HG02763 (cell line): ENCODE data around the gene RBFOX2.

Source experiments
- ATAC-seq: cut with Tn5 transposase; IDR thresholded peaks from one replicate; pipeline ENCODE4 v1.9.1; 2021; ENCODE audit warnings: mild to moderate bottlenecking, moderate library complexity; ENCODE audit not compliant: unreplicated experiment

The RBFOX2 gene

DNA sequence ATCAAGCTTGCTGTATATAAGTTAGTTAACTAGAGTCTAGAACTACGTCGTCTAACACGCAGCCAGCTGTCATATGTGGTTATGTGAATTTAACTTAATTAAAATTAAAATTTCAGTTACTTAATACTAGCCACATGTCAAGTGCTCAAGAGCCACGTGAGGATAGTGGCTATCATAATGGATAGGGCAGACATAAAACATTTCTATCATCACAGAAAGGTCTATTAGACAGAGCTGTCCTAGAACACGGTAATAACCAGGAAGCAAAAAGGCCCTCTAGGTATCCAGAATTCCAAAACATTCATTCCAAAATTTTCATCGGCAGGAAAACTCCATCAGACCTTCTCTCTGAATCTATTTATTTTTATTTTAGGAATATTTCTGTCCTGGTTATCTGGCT is 123.9 kb downstream of the RBFOX2 start:
- ATAC-seq, result no peak

DNA sequence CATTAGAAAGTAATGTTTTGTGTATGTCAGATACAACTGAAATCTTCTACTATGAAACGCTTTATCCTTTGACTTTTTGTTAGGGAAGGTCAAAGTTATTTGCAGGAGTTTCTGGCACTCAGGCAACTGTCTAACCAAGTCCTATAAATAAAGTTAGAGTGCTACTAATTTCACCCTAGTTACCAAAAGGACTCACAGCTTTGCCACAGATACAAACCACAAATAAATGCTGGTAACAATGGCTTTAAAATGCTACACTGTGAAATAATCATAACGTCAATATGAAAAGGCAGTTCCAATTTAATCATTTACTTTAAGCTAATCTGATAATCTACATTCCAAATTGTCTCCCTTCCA is 124.3 kb downstream of the RBFOX2 start:
- no peak for ATAC-seq

DNA sequence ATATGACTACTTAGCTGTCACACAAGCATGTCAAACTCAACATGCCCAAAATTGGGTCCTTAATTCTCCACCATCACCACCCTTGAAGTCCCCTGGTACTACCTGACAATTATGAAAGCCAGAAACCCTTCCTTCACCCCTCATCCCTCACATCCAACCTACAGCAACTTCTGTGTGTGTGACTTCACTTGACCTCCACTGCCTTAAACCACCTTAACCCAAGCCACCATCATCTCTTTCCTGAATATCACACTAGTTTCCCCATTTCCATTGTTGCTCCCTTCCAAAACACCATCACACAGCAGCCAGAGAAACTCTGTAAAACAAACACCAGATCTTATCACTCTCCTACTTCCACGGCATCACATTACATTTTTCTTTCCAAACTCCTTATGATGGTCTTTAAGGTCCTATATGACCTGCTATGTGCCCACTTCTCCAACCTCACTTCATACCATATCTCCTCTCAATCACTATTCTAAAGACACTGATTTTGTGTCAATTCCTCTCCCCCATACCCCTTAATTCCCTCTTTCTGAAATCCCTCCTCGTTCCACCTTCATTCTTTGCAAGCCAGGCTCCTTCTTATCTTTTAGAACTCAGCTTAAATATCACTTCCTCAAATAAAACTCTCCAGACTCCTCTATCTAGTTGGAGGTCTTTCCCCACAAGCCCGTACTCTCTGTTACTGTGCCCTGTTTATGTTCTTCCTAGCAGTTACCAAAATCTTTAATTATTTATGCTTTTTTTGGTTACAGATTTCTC is 124.9 kb downstream of the RBFOX2 start:
- ATAC-seq, result no peak

DNA sequence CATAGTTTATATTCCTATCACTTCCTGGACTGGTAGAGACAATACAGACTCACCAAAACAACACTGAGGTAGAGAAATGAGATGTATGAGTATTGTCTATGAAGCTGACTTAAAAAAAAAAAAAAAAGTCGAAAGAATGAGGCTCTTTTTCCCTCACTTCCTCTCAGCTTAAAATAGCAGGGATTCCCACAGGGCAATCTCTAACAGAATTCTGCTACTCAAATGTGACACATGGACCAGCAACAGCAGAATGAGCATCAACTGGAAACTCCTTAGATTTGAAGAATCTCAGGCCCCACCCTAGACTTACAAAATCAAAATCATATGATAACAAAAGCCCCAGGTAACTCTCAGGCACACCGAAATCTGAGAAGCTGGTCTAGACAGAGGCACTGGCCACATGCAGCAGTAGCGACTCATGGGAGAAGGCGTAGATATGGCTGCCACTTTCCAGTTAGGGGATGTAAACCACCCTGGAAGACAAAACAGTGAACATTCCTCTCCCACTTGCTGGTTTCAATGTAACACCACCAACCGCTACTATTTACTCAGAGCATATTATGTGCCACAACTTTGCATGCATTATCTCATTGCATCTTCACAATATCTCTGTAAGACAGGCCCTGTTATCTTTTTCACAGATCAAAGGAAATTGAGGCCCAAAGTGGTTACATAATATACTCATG is 128.0 kb downstream of the RBFOX2 start:
- no peak for ATAC-seq

DNA sequence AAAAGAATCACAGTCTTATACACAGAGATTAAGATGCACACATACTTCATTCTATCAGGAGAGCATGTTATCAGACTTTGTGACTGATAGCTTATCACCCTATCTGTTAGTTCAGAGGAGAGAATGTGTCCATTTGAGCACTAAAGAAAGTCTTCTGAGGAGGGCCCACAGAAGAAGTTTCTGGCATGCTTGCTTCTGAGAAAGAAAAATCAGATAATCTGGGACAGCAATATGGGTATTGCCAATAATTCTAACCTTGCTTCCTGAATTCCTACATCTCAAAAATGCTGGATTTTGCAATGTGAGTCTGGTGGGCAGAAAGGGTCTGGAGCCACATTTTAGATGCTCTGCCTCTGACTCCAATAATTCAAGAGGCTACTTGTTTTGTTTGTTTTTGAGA is 128.9 kb downstream of the RBFOX2 start:
- ATAC-seq, result no peak

DNA sequence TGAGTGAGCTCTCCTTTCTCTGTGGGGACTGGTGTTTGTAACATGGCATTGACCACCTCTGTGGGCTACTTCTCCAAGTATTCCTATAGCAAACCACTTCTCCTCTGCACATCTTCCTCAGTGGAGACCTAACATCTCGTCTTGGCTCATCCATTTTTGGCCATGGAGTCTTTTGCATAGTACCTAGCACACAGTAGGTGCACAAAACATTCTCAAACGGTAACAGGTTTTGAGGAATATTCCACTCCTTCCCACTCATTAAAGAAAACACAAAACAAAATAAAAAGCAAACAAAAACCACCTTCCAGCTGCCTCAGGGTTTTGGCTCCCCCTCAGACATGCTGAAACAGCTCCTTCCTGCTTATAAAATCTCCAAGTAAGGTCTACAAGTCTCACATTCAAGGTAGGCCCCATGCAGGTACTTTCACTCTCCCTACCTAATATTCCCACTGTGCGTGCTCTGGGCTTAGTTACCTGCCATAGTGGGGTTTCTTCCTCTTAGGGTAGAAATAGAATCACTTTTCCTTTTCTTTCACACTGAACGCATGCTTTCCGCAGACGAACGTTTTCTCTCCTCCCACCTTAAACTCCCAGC is 132.4 kb downstream of the RBFOX2 start:
- no peak for ATAC-seq

DNA sequence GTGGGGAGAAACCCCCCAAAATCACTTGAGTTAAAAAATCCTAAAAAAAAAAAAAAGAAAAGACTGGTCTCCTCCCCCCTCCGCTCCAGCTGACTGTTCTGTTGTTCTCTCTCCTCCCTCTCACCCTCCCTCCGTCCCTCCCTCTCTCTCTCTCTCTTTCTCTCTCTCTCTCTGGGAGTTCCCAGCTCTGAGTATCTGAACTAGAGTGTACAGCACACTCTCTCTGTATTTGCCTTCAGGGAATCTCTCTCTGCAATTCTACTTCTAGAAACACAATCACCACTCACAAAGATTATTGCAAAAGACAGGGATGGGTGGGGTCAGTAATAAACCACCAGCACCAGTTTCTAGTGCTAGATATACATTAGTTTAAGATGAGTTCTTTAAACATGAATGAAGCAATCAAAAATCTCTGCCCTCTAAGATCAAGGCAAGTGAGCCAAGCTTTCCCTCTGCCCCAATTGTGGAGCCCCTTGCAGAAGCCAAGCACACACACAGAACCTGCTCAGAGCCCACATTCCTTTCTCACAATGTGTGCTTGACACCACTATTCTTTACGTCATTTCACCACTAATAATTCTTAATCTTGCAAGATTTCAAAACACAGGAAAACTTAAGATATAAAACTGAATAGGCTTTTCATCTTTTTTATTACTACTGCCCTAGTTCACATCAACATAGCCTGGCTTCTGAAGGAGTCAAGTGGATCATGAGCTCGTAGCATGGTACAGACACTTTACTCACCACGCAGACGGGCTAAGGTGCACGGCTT is 133.5 kb downstream of the RBFOX2 start:
- ATAC-seq, result no peak

DNA sequence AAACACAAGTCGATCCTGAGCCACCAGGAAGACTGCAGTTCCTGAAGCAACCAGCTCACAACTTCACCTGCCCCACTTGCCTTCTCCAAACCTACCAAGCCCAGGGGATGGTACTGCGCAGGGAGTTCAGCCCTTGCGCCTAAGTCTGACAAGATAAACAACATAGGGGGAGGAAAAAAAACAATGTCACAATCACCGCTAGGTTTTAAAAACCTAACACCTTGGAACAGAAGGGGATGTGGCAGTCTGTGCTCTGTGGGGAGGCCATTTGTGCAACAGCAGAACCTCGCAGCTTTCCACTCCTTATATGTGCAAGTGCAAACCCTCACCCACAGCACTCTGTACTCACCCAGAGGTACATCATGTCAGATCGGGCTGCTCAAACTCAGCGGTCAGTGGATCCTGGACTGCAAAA is 134.2 kb downstream of the RBFOX2 start:
- no peak for ATAC-seq

DNA sequence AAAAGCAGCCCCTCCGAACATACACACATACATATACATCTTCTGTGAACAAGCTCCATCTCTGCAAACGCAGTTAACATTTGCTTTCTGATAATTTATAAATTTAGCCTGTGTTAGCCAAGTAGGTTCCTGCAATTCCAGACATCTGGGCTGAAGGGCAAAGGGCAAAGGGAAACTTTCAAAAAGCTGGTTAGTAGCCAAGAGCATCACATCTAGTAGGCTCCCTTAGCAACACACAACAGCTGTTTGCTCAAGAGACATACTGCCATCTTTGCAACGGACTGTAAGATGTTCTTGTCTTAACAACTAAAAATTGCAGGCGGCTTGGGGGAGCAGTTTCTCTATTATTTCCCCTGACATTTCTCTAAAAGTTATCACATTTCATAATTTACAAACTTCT is 134.9 kb downstream of the RBFOX2 start:
- no peak for ATAC-seq

DNA sequence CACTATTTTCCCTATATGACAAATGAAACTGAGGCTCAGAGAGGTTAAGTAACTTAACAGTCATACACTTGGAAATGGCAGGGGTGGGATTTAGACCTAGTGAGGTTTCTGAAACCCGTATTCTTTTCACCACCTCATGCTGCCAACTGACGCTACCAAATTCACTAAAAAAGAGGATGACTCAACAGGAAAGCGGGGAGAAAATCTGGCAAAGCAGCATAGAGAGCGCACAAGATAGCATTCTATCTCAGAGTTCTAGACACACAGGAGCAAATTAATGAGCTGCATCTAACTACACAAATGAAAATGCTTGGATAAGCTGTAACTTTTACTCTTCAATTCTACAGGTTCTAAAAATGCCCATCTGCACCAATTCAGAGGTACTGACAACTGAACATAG is 136.4 kb downstream of the RBFOX2 start:
- ATAC-seq, result no peak

DNA sequence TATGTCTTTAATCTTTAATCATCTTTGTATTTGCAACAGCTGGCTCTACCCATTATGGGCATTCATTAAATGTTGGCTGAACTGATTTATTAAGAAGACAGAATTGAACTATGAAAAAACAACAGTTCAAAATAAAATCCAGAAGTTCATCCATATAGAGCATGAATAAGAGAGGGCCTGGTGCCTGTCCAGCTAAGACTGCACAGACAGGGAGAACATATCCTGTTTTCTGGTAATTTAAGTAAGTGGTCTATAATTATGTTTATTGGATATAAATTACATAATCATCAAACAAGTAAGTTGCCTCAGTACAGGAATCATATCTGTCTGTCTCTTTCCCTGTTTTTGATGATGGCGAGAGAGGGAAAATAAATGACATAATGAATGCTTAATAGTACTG is 137.2 kb downstream of the RBFOX2 start:
- no peak for ATAC-seq

DNA sequence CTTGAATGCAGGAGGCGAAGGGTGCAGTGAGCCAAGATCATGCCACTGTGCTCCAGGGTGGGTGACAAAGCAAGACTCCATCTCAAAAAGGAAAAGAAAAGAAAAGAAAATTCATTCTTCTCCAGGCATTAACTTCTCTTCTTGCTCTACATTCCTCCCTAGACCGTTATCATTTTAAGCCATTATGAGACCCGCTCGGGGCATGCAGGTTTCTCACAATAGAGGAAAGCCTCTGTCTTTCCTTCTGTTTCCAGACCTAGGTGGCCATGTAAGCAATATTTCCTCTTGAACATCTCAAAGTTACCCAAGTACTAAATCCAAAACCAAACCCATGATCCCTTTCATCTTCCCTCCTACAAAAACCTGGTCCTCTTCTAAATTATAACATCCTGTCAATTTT is 139.6 kb downstream of the RBFOX2 start:
- ATAC-seq, result no peak

DNA sequence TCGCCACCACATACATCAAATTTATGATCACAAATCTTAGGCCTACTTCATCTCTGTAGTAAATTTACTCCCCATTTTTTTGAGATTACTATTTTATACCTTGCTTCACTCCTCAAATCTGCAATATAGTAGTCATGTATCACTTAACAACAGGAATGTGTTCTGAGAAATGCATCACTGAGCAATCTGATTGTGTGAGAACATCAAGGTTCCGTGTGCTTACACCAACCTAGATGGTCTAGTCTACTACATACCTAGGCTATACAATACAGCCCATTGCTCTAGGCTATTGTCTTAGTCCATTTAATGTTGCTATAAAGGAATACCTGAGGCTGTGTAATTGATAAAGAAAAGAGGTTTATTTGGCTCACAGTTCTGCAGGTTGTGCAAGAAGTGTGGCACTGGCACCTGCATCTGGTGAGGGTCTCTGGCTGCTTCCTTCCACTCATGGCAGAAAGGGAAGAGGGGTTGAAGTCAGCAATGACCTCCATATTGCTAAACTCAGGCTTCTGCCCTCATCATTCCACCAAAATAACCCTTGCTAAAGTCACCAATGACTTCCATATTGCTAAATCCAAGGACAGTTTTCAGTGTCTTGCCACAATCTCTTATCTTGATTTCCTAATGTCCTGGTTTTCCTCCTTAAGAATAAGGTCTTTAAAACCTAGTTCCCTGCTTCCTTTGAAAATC is 140.3 kb downstream of the RBFOX2 start:
- ATAC-seq, result no peak

DNA sequence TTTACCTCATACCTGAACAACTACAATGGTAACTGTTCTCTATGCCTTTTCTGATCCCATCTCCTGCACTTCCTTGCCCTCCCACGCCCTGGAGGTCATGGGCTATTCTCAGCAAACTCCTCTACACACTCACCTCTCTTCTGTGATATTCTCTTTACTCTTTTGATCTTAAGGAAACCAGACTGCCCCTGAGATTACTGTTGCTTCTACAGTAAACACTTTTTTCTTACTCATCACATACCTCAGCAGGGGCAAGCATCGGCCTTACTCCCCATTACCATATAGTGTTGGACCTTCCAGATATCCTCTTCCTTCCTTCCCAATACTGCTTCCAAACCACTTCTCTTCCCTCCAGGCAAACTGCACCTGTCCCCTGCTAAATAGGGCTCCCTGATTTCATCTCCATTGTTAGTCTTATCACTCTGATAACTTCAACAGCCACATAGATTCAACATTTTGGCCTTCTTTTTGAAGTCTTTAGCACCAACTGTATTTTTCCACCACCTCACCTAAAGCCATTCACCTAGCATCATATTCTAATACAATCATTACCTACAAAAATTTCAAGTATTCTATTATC is 141.2 kb downstream of the RBFOX2 start:
- no peak for ATAC-seq

DNA sequence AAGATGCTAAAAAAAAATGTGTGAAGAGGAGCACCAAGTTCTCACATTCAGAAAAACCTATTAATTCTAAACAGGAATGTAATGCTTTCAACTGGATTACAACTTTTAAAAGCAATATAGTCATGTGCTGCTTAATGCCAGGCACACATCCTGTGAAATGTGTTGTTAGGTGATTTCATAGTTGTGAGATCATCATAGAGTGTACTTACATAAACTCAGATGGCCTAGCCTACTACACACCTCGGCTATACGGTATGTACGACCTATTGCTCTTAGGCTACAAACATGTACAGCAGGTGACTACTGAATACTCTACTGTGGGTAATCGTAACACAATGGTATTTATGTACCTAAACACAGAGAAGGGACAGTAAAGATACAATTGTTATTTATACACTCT is 142.3 kb downstream of the RBFOX2 start:
- no peak for ATAC-seq

DNA sequence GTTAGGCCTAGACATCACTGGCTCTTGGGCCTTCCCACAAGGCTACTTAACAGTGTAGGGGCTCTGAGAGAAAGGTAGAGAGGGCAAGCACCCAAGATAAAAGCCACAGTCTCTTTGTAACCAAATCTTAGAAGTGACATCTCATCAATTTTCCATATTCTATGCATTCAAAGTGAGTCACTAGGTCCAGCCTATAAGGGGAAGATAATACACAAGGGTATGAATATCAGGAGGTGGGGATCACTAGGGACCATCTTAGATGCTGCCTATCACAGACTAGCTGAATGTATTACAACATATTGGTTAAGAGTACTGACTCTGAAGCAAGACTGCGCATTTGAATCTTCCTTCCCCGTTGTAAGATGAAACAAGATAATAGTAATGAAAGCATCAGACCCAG is 144.1 kb downstream of the RBFOX2 start:
- no peak for ATAC-seq

DNA sequence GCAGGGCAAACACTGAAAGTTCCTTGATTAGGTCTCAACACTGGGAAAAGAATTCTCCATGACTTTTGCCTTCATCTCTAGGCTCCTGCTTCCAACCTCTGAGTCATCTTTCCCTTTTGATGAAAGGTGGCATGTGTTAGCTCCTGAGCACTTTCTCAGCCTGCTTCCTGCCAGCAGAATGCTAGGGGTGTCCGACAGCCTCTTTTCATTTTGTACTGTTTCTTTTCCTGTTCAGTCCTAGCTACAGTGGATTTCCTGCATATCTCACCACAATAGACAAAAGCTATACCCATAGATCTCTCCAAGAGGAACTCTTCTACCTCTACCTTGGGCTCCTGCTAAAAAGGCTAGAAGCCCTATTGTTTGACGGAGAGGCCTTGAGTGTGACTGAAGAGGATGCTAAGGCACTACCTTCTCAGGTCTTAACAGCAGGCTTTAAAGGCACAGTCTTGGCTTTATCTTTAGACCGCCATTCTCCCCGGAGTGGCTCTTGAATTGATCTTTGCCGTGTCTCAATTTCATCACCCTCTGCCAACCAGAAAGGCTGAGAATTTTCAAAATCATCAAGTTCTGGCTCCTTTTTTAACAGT is 145.5 kb downstream of the RBFOX2 start:
- ATAC-seq, result no peak

DNA sequence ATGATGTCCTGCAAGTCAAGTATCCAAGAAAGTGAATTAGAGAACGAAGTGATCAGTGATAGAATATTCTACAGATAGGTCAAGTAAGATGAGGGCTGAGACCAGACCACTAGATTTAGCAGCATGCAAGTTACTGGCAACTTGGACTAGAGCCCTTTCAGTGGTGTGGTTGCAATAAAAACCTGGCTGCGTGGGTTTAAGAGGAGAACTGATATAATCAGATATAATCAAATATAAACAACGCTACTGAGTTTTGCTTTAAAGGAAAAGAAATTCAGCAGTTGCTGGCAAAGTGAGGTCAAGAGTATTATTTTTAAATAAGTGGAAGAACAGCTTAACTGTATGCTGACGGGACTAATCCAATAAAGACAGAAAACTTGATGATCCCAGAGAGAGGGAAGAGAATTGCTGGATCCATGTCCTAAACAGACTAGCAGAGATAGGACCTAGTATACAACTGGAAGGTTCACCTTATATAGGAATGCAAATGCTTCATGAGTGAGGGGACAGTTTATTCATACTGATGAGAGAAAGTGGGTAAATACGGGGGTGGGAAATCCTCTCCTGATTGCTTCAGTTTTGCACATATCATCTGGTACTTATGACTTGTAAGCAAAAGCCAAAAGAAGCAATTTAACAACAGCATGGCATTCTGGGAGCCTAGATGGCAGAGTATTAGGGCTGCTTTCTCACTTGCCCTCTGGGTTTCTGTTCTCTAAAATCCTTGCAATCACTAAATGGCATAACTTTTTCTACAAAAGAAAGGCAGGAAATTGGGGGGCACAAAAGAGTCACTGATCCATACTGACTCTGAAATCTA is 146.2 kb downstream of the RBFOX2 start:
- ATAC-seq, result no peak

DNA sequence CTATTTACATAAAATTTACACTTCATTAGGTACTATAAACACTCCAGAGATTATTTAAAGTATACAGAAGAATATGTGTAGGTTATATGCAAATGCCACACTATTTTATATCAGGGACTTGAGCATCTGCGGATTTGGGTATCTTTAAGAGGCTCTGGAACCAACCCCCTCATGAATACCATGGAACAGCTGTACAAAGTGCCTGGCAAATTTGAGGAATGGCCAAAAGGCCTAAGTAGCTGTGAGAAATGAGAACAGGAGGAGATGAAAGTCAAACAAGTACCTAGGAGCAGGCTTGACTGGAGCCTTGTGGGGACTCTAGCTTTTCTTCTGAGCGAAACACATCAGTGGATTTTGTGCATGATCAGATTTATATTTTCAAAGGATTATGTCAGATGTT is 149.3 kb downstream of the RBFOX2 start:
- ATAC-seq, result no peak
